CD4-positive, CD25-positive, alpha-beta regulatory T cell (primary cell): ENCODE data around the gene RNF166. TPM values are rescaled to one million over a fixed set of nuclear protein-coding genes. Genes with fewer than 3 reads are reported as not detected.

ENCODE experiments used
- ATAC-seq, 2 donors: fragments of 150-1000 bp; cut with Tn5 transposase; one replicate each; pipeline ENCODE4 v1.10.0; 2021; ENCODE audit warnings: low read depth in 2 of 2, moderate number of reproducible peaks in 2 of 2, moderate library complexity in 1 of 2
- DNase-seq, 3 donors: peaks; one replicate each; pipeline versions ENCODE4 v3.0.0 to v3.0.0-alpha.2; 2012 to 2022; ENCODE audit warnings: mixed read lengths in 1 of 3
- H3K27ac ChIP-seq: one replicate; pipeline ENCODE4 v1.7.0; 2013; ENCODE audit warnings: mild to moderate bottlenecking, low read length; ENCODE audit not compliant: insufficient read depth, poor library complexity, severe bottlenecking
- H3K27me3 ChIP-seq: one replicate; pipeline ENCODE4 v1.7.0; 2013; ENCODE audit warnings: low read length; ENCODE audit not compliant: control insufficient read depth, insufficient read depth
- H3K36me3 ChIP-seq: one replicate; pipeline ENCODE4 v1.7.0; 2013; ENCODE audit warnings: mild to moderate bottlenecking, low read length, moderate library complexity; ENCODE audit not compliant: control insufficient read depth, insufficient read depth
- H3K4me1 ChIP-seq: 2 replicates; pipeline ENCODE4 v1.7.0; 2013; ENCODE audit warnings: mild to moderate bottlenecking, low read length; ENCODE audit not compliant: insufficient read depth, control insufficient read depth, poor library complexity, severe bottlenecking
- H3K4me3 ChIP-seq: one replicate; pipeline ENCODE4 v1.7.0; 2013; ENCODE audit warnings: low read depth, mild to moderate bottlenecking, low read length, moderate library complexity
- H3K9me3 ChIP-seq, 2 experiments: 1 replicate in 1 of 2; 2 replicates in 1 of 2; pipeline ENCODE4 v1.7.0; 2013; ENCODE audit warnings: low read length in 2 of 2, mild to moderate bottlenecking in 1 of 2, moderate library complexity in 1 of 2; ENCODE audit not compliant: control insufficient read depth in 2 of 2
- H3K27ac Mint-ChIP-seq, 3 donors: one replicate each; pipeline ENCODE4 v1.8.0; 2020 to 2022; ENCODE audit warnings: mild to moderate bottlenecking in 3 of 3, mixed read lengths in 3 of 3, moderate library complexity in 2 of 3
- H3K27me3 Mint-ChIP-seq: one replicate; pipeline ENCODE4 v1.8.0; 2022; ENCODE audit warnings: mild to moderate bottlenecking, mixed read lengths
- H3K36me3 Mint-ChIP-seq: one replicate; pipeline ENCODE4 v1.8.0; 2020; ENCODE audit warnings: mixed read lengths
- H3K4me1 Mint-ChIP-seq, 4 donors: one replicate each; pipeline ENCODE4 v1.8.0; 2020 to 2022; ENCODE audit warnings: mixed read lengths in 4 of 4, mild to moderate bottlenecking in 1 of 4
- H3K4me3 Mint-ChIP-seq, 4 donors: one replicate each; pipeline ENCODE4 v1.8.0; 2020 to 2022; ENCODE audit warnings: mild to moderate bottlenecking in 4 of 4, mixed read lengths in 4 of 4, moderate library complexity in 3 of 4
- H3K9me3 Mint-ChIP-seq, 7 donors: one replicate each; pipeline ENCODE4 v1.8.0; 2020 to 2022; ENCODE audit warnings: mixed read lengths in 7 of 7, mild to moderate bottlenecking in 3 of 7, moderate library complexity in 2 of 7
- polyA plus RNA-seq, 4 donors: library from polyadenylated mRNA; unstranded; fragments of 300-500 nt; fragmentation: Illumina TruSeq; gene quantifications; one replicate each; pipeline ENCODE4 v1.2.3, GENCODE V29; 2021
- total RNA-seq: library from RNA; stranded (reverse); gene quantifications from one replicate; pipeline ENCODE4 v1.2.3, GENCODE V29; 2022

The RNF166 gene
- total and polyA plus RNA-seq, 5 donors from 2014 or later: 63.6 to 420 (median 98.0) TPM

DNA sequence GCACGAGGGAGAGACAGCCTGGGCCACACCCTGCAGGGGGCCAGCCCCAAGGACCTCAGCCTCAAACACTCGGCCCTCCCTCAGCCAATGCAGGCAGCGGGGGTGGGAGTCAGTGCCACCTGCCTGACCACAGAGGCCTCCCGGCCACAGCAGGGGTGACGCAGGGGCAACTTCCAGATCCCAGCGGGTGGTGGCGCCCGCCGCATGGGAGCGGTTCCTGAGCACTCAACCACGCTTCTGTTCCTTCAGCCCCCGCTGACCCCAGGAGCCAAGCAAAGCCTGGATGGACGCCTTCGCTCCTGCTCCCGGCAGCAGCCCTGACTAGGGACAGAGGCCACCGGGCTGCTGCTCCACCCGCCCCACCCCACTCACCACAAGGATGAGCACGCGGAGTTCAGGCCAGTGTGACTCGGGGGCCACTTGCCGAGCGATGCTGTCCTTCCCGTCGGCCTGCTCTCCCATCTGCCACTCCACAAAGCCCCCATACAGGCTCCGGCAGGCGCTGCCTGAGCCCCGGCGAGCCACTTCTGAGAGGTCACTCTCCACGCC, 50.4 kb downstream of the RNF166 start:
- Histone ChIP-seq H3K4me3 (no peak overlapping the region), H3K9me3 (no peaks in the 10 kb centered on the region), H3K4me1 (peaks cover 13% of the 10 kb centered on the region), H3K27me3 (no peaks in the 10 kb centered on the region), H3K27ac (no peak overlapping the region), H3K36me3 (no peaks in the 10 kb centered on the region)
- no peak for DNase-seq
- H3K4me3 Mint-ChIP-seq: no peak overlapping the region
- peaks cover 0 to 2% (median 0%) of the 10 kb centered on the region in 7 donors for H3K9me3 Mint-ChIP-seq
- peaks cover 0 to 10% (median 3%) of the 10 kb centered on the region in 4 donors for H3K4me1 Mint-ChIP-seq
- peak overlapping the region in 1 of 3 donors; percentile 5 for H3K27ac Mint-ChIP-seq
- peaks cover 5% of the 10 kb centered on the region for H3K36me3 Mint-ChIP-seq
- no peaks in the 10 kb centered on the region for H3K27me3 Mint-ChIP-seq
- no peak for ATAC-seq

DNA sequence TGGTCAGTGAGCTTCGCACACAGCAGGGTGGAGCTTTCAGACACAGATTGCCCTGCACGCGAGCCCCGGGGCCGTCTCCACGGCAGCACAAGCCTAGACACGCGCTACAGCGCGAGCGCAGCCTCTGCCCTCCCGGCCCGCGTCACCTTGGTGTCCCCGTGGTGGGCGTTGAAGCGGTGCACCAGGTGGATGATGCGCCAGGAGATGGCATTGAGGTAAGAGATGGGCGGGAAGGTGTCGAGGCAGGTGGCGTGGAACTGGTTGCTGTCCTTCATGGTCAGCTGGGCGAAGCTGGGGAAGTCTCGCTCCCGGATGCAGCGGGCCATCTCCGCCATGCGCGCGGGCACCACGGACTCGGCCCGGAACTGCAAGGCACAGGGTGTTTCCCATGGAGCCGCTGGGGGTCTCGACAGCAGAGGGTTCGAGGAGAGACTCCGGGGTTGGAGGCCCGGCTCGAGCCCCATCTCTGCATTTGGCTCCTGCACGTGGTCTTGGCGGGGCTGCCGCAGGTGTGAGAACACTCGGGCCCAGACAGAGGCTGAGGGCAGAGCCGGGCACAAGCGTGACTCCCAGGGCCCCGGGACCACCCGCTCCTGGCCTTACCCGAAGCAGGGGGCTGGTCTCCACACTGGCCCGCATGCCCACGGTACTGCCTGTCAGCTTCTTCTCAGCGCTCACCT, 51.0 kb downstream of the RNF166 start:
- no peak for DNase-seq
- H3K27me3 Mint-ChIP-seq: no peaks in the 10 kb centered on the region
- Histone ChIP-seq H3K4me3 (no peak overlapping the region), H3K4me1 (peaks cover 16% of the 10 kb centered on the region), H3K36me3 (no peaks in the 10 kb centered on the region), H3K27me3 (no peaks in the 10 kb centered on the region), H3K9me3 (no peaks in the 10 kb centered on the region), H3K27ac (no peak overlapping the region)
- H3K36me3 Mint-ChIP-seq: peaks cover 5% of the 10 kb centered on the region
- H3K9me3 Mint-ChIP-seq: peaks cover 0 to 2% (median 0%) of the 10 kb centered on the region in 7 donors
- peak overlapping the region in 2 of 3 donors; percentile 65 to 71 for H3K27ac Mint-ChIP-seq
- H3K4me3 Mint-ChIP-seq: peak overlapping the region in 2 of 4 donors; percentile 21 to 52
- no peak for ATAC-seq
- H3K4me1 Mint-ChIP-seq: peaks cover 0 to 11% (median 3%) of the 10 kb centered on the region in 4 donors

DNA sequence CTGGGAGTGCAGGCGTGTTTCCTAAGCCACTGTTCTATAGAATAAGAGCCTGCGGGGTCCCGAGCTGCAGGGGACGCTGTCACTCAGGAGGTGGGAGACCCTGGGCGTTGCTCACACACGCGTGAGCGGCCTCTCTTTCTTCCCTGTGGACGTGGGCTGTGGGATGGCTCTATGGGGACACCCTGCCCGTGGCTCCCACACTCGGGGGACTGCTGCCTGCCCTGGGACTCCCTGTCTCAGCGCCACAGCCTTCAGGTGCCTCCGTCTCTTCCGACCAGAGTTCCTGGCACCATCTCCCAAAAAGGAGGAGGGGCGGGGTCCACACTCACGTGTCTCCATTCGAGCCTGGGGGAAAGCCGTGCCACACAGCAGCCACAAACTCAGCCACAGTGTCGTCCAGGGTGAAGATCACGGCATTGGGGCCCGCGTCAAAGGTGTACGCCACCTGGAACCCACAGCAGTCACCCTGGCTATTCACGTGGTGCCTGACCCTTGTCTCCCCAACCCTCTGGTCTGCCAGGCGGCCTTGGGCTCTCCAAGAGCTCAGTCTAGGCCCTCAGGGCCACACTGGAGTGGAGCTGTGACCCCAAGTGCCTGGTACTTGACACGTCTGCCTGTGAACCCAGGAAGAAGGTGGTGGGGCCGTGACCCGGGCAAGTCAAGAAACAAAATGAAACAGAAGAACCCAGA, 51.7 kb downstream of the RNF166 start:
- H3K4me3 Mint-ChIP-seq: peak overlapping the region in 2 of 4 donors; percentile 7 to 56
- Histone ChIP-seq H3K36me3 (no peaks in the 10 kb centered on the region), H3K27me3 (no peaks in the 10 kb centered on the region), H3K27ac (no peak overlapping the region), H3K9me3 (no peaks in the 10 kb centered on the region), H3K4me3 (no peak overlapping the region), H3K4me1 (peaks cover 23% of the 10 kb centered on the region)
- DNase-seq (no peak), ATAC-seq (no peak)
- peaks cover 0 to 14% (median 3%) of the 10 kb centered on the region in 4 donors for H3K4me1 Mint-ChIP-seq
- H3K27me3 Mint-ChIP-seq: no peaks in the 10 kb centered on the region
- peaks cover 0 to 2% (median 0%) of the 10 kb centered on the region in 7 donors for H3K9me3 Mint-ChIP-seq
- peak overlapping the region in 1 of 3 donors; percentile 9 for H3K27ac Mint-ChIP-seq
- H3K36me3 Mint-ChIP-seq: peaks cover 5% of the 10 kb centered on the region

DNA sequence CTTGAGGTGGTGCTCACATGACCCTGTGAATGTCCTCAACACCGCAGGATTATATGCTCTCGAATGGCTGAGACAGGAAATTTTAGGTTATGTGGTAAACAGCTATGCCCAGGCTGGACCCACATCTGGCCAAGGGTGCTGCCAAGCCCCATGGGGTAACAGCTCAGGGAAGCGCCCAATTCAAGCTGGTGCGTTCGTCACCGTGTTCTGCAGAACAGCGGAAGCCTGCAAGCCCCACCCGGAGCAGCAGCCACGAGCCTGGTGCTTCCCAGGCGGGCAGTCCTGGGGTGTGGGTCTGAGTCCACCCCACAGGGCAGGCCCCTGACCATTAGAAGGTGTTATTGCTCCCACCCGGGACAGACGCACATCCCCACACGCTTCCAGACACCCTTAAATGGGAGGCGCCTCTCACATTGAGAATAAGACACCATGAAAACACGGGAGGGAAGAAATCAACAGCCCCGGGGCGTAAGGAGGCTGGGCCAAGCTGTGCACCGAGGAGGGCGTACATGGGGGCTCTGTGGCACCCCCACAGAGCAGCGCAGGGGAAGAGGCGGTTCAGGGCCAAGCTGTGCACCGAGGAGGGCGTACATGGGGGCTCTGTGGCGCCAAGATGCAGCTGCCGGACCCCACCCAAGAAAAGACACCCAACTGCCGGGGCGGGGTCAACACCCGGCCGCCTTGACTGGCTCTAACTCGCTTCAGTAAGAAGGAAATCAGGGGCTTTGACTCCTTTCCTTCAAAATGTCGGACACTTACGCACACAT, 52.4 kb downstream of the RNF166 start:
- Mint-ChIP-seq H3K36me3 (peaks cover 9% of the 10 kb centered on the region), H3K9me3 (peaks cover 0 to 4% (median 0%) of the 10 kb centered on the region in 7 donors), H3K4me1 (peaks cover 0 to 20% (median 7%) of the 10 kb centered on the region in 4 donors), H3K27me3 (no peaks in the 10 kb centered on the region), H3K27ac (peak overlapping the region; percentile 9 to 74 (median 38)), H3K4me3 (peak overlapping the region in 3 of 4 donors; percentile 7 to 56 (median 23))
- H3K27me3 ChIP-seq: no peaks in the 10 kb centered on the region
- no peak overlapping the region for H3K4me3 ChIP-seq
- peaks cover 29% of the 10 kb centered on the region for H3K4me1 ChIP-seq
- H3K9me3 ChIP-seq: no peaks in the 10 kb centered on the region
- ATAC-seq: no peak
- H3K36me3 ChIP-seq: no peaks in the 10 kb centered on the region
- no peak for DNase-seq
- no peak overlapping the region for H3K27ac ChIP-seq

DNA sequence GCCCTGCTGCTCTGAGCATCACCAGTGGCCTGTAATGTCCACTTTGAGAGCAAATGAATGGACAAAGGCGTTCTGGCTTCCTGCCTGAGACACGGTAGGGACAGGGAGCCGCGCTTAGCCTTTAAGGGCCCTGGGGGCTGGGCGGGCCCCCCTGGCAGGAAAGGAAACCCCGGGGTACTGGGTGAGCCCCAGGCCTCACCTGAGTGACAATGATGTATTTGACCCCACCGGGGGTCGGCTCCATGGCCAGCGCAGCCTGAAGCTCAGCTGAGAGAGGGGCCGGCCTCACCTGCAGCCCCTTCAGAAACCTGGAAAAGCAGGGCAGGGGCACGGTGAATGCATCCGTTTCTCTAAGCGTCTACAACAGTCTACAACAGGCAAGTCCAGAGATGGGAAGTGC, 53.1 kb downstream of the RNF166 start:
- Mint-ChIP-seq H3K27me3 (no peaks in the 10 kb centered on the region), H3K9me3 (peaks cover 0 to 4% (median 0%) of the 10 kb centered on the region in 7 donors), H3K4me1 (peaks cover 0 to 23% (median 7%) of the 10 kb centered on the region in 4 donors), H3K36me3 (peaks cover 9% of the 10 kb centered on the region), H3K27ac (peak overlapping the region in 2 of 3 donors; percentile 38 to 74), H3K4me3 (peak overlapping the region in 3 of 4 donors; percentile 23 to 51 (median 47))
- no peaks in the 10 kb centered on the region for H3K9me3 ChIP-seq
- H3K36me3 ChIP-seq: no peaks in the 10 kb centered on the region
- peak overlapping the region; percentile 14 for H3K27ac ChIP-seq
- ATAC-seq (no peak), DNase-seq (no peak)
- no peak overlapping the region for H3K4me3 ChIP-seq
- H3K27me3 ChIP-seq: no peaks in the 10 kb centered on the region
- peaks cover 32% of the 10 kb centered on the region for H3K4me1 ChIP-seq

DNA sequence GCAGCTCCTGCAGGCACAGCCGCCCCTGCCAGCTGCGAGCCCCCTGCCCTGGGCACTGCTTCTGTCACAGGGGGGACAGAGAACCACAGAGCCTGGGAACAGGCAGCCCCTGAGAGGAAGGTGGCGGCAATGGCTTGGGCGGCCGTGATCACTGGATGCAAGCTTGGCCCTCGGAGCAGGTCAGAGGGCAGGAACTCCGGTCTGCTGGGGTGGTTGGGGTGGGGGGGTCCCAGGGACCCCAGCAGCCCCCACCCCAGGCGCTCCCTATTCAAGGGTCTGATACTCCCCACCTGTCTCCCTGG, 53.5 kb downstream of the RNF166 start:
- Histone ChIP-seq H3K4me1 (peaks cover 34% of the 10 kb centered on the region), H3K4me3 (no peak overlapping the region), H3K36me3 (no peaks in the 10 kb centered on the region), H3K9me3 (no peaks in the 10 kb centered on the region), H3K27me3 (no peaks in the 10 kb centered on the region), H3K27ac (peak overlapping the region; percentile 92)
- Mint-ChIP-seq H3K36me3 (peaks cover 9% of the 10 kb centered on the region), H3K9me3 (peaks cover 0 to 4% (median 0%) of the 10 kb centered on the region in 7 donors), H3K4me1 (peaks cover 0 to 23% (median 7%) of the 10 kb centered on the region in 4 donors), H3K4me3 (peak overlapping the region in 2 of 4 donors; percentile 47 to 51), H3K27ac (peak overlapping the region in 1 of 3 donors; percentile 51), H3K27me3 (no peaks in the 10 kb centered on the region)
- no peak for ATAC-seq
- no peak for DNase-seq

DNA sequence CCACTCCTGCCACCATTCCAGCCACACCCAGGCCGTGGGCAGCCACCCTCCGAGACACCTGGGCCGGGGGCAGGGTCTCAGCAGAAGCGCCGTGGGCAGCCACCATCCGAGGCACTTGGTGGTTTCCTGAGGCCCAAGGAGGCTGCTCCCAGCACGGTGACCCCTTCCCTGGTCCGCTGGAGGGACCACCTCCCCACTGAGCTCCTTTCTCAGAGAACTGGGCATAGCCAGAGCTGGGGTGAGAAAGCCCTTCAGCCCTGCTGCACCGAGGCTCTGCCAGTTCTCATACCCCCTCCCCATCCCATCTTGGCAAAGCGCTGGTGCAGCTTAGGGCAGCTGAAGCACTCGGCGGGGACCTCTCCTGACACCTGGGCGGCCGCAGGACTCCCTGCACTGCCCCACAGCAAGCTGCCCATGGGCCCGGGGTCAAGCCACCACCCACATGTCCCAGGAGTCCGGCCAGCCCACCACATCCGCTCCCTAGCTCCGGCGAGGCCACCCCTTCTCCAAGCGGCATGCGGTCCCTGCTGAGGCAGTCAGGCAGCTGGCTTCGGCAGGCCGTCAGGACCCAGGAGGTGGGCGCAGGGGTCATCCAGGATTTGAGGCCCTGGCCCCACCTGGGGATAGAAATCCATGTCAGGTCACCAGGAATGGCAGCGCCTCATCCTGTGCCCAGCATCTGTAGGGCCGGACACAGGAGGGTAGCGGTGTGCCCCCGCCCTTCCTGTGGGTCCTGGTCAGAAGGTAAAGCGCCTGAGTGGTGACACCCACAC, 54.0 kb downstream of the RNF166 start:
- Histone ChIP-seq H3K9me3 (no peaks in the 10 kb centered on the region), H3K27ac (peak overlapping the region; percentile 92), H3K36me3 (no peaks in the 10 kb centered on the region), H3K4me3 (no peak overlapping the region), H3K4me1 (peaks cover 39% of the 10 kb centered on the region), H3K27me3 (no peaks in the 10 kb centered on the region)
- Mint-ChIP-seq H3K4me1 (peaks cover 0 to 23% (median 7%) of the 10 kb centered on the region in 4 donors), H3K4me3 (peak overlapping the region in 1 of 4 donors; percentile 38), H3K9me3 (peaks cover 0 to 4% (median 0%) of the 10 kb centered on the region in 7 donors), H3K36me3 (peaks cover 9% of the 10 kb centered on the region), H3K27ac (peak overlapping the region in 1 of 3 donors; percentile 67), H3K27me3 (no peaks in the 10 kb centered on the region)
- ATAC-seq: no peak
- DNase-seq: no peak
